DMS 273 (cell line): ENCODE measurements around the gene ATP6V1D.
"Not testable (repeated sequence)": the region's sequence is repeated elsewhere in the genome, so short reads cannot be mapped to it uniquely, and the experiment has no call there.

ENCODE experiments used
- DNase-seq: peaks from one replicate; lab custom pipeline; 2025; ENCODE audit not compliant: unreplicated experiment; lab: John Stamatoyannopoulos, UW

Gene ATP6V1D

GRCh38 chr14:67371247-67372148 lies 11.9 kb upstream of the ATP6V1D start:
- no peak for DNase-seq

GRCh38 chr14:67370830-67371229 lies 11.2 kb upstream of the ATP6V1D start:
- no peak for DNase-seq

- no peak for DNase-seq
Observed at GRCh38 chr14:67365476-67365875, 5.9 kb upstream of the ATP6V1D start.

GRCh38 chr14:67360470-67361206 lies 1.0 kb upstream of the ATP6V1D start:
- no peak for DNase-seq

- peak; percentile 61 for DNase-seq
Observed at GRCh38 chr14:67358924-67359774, 455 bp downstream of the ATP6V1D start.

- DNase-seq: no peak
Observed at GRCh38 chr14:67357969-67358354, 1.6 kb downstream of the ATP6V1D start.

GRCh38 chr14:67357186-67357968 lies 2.2 kb downstream of the ATP6V1D start:
- DNase-seq: no peak

GRCh38 chr14:67352055-67352454 lies 7.5 kb downstream of the ATP6V1D start:
- DNase-seq: no peak

- DNase-seq: no peak
Observed at GRCh38 chr14:67345583-67345982, 14.0 kb downstream of the ATP6V1D start.

- no peak for DNase-seq
Observed at GRCh38 chr14:67343601-67344230, 15.9 kb downstream of the ATP6V1D start.

- not testable (repeated sequence) for DNase-seq
Observed at GRCh38 chr14:67341231-67341630, 18.4 kb downstream of the ATP6V1D start.

- DNase-seq: peak; percentile 55
Observed at GRCh38 chr14:67335781-67336180, 23.8 kb downstream of the ATP6V1D start.

- no peak for DNase-seq
Observed at GRCh38 chr14:67332468-67332867, 27.1 kb downstream of the ATP6V1D start.

GRCh38 chr14:67331368-67332125 lies 28.1 kb downstream of the ATP6V1D start:
- DNase-seq: no peak

- not testable (repeated sequence) for DNase-seq
Observed at GRCh38 chr14:67329666-67330065, 29.9 kb downstream of the ATP6V1D start.

GRCh38 chr14:67319142-67319541 lies 40.5 kb downstream of the ATP6V1D start:
- no peak for DNase-seq

GRCh38 chr14:67317822-67318221 lies 41.8 kb downstream of the ATP6V1D start:
- no peak for DNase-seq

- DNase-seq: no peak
Observed at GRCh38 chr14:67313153-67313552, 46.5 kb downstream of the ATP6V1D start.

- no peak for DNase-seq
Observed at GRCh38 chr14:67311868-67312267, 47.7 kb downstream of the ATP6V1D start.
